HG02870 (cell line): ENCODE measurements around the gene HIC2.
"Not testable (repeated sequence)": the region's sequence is repeated elsewhere in the genome, so short reads cannot be mapped to it uniquely, and the experiment has no call there.

ENCODE experiments used
- ATAC-seq: cut with Tn5 transposase; IDR thresholded peaks from one replicate; pipeline ENCODE4 v1.9.1; 2021; ENCODE audit warnings: mild to moderate bottlenecking, moderate library complexity; ENCODE audit not compliant: unreplicated experiment

Gene HIC2

DNA sequence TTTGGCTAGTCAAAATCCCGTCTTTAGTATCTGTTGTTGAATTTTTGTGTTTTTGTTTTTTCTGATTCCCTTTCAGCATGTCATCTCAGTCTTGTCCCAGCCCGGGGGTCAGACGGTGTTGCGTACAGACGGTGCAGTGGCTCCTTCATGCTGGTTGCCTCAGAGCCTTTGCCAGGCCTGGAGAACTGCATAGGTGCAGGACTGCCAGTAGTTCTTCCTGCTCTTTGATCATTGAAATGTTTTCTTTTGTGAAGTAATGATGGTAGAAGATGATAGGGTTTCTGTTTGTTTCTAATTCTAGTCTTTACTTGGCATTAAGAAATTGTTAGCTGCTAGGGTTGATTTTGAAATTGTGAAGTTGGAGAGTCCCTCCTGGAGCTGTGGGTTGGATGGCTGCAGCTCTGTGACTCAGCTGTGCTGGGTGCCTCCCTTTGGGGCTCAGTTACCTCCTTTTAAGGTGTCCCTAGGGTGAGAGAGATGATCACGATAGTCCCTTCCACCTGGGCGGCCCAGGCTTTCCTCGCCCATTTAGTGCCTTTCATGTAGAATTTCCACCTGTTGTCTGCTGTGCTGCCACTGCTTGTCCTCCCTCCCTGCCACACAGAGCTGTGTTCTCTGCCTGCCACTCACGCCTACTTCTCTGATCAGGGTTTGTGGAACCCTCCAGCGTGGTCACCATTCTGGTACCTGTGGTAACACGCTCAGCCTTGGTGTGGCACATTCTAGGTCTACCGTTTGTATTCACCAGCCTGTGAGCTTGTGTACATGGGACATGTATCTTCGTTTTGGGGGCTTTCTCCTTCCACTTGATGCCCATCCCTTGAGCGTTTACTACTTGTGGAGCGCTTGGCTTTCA, 17.4 kb downstream of the HIC2 start:
- not testable (repeated sequence) for ATAC-seq

DNA sequence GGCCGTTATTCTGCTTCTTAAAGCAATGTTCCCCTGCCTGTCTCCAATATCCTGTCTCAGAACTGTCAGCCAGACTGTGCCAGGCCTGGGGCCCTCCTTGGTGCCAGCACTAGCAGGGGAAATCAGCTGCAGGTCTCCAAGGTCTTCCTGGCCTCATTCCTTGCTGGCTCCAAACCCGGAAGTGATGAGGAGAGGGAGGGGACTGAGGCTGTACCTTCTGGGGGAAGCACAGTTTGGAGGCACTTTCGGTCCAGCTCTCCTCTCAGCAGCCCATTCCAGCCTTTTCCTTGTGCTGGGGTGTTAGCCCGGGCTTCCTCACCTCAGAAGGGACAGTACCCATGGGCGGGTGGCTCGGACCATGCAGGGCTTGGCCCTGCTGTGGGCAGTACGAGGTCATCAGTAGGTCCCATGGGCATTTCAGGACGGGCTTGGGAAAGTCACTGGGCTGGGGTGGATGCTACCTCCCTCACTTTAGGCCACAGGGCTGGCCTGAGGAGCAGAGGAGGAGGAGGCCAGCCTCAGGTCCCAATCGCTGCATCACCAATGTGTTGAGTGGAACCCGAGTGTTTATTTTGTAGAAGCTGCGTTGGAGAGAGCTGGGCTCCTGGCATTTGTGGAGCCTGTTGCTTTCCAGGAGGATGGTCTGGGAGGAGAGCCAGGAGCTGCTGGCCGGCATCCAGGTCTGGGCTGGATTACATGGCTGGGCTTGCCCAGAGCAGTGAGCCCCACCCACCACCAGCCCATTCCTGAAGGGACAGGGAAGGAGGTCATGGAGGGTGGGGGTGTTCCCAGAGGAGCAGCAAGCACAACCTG, 19.0 kb downstream of the HIC2 start:
- ATAC-seq, result not testable (repeated sequence)

DNA sequence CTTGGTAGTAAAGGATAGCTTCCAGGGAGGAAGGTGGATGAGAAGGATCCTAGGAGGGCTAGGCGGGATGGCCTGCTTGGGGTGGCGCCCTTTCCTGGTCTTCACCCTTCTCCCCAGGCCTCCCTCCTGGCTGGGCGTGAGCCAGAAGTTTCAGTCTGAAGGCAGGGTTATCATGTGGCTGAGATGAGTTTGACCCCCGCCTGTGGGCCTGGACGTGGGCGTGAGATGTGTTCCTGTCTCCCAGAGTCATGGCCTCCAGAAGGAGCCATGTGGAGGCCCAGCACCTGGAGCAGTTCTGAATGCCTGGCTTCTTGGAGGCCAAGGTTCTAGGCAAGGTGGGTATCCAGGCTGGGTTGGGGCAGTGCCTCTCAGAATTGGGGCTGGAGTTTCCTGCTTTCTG, 20.8 kb downstream of the HIC2 start:
- ATAC-seq, result not testable (repeated sequence)

DNA sequence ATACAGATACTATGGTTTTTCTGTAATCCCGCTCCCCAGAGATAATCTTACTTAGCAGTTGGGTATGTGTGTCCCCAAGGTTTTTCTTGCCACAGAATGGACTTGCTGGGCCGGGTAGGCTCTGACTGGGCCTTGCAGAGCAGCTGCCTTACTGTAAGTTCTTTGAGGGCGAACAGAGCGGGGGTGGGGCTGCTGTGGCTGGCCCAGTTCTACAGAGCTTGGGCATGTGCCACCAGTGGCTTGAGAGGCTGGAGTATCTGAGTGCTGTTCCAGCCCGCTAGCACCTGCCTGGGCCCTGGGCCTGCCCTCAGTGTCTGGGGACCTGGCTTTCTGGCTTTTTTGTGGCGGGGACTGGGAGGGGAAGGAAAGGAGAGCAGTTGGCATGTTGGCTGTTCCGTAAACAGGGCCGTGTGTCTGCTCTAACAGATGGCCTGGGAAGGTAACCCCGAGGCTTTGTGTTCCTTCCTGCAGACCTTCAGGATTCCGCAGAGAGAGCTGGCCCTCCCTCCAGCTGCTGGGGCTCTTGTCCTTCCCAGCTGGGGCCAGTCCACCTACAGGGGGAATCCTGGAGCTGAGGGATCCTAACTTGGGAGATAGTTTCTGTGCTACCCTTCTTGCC, 23.0 kb downstream of the HIC2 start:
- not testable (repeated sequence) for ATAC-seq

DNA sequence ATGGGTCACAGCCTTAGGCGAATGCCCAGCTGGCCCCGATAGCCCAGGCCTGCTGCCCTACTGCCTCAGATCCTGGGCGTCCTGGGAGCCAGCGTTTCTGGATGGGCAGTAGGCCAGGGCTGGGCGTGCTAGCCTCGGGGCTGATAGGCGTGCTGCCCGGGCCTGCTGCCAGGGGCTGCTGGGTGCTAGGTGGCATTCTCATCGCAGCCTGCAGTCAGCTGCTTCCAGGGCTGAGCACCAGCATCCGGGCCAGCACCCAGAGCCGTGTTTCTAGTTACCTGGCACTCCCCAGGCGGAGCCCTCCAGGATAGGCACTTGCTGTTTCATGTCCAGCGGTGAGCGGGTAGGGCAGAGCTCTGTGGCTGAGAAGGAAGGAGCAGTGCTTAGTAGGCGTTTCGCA, 23.5 kb downstream of the HIC2 start:
- ATAC-seq, result not testable (repeated sequence)

DNA sequence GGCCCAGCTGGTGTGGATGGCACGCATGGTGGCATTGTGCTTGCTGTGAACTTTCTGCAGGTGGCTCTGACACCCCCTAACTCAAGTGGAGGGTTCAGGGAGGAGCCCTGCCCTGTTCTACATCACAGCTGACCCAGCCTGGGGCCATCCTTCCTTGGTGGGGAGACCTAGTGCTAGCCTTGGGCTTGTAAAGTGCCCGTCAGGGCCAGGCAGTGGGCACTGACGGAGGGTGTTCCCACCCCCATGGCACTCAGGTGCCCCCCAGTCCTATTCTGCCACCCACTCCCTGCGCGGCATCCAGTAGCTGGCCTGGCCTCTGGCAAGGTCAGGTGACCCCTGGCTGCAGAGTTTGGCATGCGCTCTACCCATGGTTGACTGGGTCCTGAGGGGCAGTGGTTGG, 24.0 kb downstream of the HIC2 start:
- ATAC-seq, result not testable (repeated sequence)

DNA sequence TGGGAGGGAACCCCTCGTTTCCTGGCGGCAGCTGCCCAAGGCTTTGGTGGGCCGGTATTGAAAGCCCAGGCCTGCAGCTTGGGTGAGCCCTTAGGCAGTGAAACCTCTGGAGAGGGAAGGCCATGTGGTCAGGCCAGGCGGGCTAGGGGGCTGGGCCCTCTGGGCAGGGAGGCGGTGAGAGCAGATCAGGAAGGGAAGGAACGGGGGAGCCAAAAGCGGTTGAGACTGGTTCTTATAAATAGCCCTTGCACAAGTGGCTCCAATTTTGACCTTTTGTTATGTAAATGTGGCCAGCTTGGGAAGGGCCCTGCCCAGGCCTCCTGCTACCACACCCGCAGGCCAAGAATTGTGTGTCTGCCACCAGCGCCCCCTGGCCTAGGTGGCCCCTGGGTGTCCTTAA, 25.0 kb downstream of the HIC2 start:
- ATAC-seq, result not testable (repeated sequence)

DNA sequence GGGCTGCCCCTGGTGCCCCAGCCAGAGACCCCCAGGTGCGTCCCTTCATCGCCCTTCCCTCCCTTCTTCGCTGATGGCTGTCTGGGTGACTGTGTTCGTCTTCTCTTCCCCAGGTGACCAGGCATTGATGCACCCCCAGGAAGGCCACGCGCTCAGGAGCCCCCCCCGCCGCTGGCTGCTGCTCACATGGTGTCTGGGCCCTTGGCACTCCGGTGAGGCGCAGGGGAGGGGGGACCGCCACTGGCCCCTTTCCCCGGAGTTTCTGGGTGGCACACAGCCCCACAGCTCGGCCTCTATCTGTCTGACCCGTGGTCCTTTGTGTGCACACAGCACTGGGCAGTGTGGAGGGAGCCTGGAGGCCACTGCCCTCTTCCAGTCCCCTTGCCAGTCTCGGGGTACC, 25.5 kb downstream of the HIC2 start:
- ATAC-seq, result not testable (repeated sequence)

DNA sequence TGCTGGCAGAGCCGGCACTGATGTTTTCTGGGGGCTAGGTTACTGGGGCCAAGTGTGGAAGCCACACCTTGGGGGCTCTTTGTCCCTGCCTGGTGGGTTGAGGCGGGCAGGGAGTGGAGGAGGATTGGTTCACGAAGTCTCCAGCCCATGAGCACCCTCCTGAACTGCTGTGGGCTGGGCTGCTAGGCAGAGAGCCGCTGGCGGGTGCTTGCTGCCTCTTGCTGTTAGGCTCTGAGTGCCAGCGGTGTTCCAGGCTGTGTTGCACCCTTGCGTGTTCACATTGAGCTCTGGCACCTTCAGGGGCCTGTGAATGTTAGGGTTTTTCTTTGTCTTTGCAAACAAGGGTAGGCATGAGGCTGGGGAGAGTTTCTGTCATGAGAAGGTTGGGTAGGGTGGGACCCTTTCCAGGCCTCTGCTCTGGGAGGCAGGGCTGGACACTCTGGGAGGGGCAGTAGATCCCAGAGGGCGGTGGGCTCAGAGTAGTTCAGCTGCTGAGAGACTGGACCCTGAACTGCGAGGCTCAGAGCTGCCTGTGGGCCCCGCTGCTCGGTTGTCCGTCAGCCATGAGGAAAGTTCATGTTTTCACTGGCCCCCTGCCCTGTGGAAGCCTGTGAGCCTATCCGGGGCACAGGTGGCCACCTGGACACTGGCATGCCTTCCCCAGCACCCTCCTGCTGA, 26.0 kb downstream of the HIC2 start:
- ATAC-seq, result no peak

DNA sequence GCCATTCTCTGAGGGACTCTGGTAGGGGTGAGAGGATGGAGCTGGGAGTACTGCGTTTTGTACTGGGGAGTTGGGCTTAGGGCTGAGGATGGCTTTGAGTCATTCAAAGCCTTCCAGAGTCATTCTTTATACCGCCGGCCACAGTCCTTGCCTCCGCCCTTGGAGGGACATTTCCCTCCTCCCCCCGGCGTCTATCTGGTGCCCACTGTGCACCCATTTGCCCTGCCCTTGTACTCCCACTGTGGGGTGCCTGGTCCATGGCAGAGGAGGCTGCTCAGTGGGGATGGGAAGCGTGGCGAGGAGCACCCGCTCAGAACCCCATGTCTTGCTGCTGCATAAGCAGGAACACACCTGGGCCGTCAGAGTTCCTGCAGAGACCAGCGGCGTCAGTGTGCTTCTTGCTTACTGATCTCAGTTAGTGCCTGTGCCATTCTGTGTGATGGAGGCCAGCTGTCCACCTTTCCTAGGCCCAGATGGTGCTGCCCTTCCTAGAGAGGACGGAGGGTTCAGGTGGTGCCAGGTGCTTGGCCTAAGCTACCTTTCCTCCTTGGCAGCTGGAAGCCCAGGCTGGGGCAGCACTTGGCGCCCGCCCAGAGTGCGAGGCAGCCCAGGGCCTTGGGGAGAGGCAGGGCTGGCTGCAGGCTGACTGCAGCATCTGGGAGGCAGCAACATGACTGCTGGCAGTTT, 26.7 kb downstream of the HIC2 start:
- no peak for ATAC-seq

DNA sequence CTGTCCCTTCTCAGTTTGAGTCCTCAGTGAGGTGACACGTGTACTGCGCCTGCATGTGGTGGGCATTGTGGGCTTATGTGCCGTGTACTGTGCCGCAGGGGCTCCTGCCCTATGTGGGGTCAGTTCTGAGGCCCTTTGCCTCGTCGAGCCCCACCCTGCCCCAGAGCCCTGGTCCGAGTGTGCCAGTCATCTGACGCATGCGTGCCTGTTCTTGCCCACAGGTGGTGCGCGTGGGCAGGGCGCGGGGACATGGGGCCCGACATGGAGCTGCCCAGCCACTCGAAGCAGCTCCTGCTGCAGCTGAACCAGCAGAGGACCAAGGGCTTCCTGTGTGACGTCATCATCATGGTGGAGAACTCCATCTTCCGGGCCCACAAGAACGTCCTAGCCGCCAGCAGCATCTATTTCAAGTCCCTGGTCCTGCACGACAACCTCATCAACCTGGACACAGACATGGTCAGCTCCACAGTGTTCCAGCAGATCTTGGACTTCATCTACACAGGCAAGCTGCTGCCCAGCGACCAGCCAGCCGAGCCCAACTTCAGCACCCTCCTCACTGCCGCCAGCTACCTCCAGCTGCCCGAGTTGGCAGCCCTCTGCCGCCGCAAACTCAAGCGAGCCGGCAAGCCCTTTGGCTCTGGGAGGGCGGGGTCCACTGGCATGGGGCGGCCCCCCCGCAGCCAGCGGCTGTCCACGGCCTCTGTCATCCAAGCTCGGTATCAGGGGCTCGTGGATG, 27.7 kb downstream of the HIC2 start:
- ATAC-seq, result no peak

DNA sequence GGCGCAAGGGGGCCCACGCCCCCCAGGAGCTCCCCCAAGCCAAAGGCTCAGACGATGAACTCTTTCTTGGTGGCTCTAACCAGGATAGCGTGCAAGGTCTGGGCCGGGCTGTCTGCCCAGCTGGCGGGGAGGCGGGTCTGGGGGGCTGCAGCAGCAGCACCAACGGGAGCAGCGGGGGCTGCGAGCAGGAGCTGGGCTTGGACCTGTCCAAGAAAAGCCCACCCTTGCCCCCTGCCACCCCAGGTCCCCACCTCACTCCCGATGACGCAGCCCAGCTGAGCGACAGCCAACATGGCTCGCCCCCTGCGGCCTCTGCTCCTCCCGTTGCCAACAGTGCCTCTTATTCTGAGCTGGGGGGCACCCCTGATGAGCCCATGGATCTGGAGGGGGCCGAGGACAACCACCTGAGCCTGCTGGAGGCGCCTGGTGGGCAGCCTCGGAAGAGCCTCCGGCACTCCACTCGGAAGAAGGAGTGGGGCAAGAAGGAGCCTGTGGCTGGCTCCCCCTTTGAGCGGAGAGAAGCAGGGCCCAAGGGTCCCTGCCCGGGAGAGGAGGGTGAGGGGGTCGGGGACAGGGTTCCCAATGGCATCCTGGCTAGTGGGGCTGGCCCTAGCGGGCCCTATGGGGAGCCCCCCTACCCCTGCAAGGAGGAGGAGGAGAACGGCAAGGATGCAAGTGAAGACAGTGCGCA, 28.4 kb downstream of the HIC2 start:
- ATAC-seq, result no peak

DNA sequence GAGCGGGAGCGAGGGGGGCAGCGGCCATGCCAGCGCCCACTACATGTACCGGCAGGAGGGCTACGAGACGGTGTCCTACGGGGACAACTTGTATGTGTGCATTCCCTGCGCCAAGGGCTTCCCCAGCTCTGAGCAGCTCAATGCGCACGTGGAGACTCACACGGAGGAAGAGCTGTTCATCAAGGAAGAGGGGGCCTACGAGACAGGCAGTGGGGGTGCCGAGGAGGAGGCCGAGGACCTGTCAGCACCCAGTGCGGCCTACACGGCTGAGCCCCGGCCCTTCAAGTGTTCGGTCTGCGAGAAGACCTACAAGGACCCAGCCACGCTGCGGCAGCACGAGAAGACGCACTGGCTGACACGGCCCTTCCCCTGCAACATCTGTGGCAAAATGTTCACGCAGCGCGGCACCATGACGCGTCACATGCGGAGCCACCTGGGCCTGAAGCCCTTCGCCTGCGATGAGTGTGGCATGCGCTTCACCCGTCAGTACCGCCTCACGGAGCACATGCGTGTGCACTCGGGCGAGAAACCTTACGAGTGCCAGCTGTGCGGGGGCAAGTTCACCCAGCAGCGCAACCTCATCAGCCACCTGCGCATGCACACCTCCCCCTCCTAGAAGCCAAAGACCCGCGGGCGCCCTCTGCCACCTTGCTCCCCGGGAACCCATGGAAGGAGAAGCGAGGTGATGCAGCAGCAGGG, 29.1 kb downstream of the HIC2 start:
- ATAC-seq, result no peak

DNA sequence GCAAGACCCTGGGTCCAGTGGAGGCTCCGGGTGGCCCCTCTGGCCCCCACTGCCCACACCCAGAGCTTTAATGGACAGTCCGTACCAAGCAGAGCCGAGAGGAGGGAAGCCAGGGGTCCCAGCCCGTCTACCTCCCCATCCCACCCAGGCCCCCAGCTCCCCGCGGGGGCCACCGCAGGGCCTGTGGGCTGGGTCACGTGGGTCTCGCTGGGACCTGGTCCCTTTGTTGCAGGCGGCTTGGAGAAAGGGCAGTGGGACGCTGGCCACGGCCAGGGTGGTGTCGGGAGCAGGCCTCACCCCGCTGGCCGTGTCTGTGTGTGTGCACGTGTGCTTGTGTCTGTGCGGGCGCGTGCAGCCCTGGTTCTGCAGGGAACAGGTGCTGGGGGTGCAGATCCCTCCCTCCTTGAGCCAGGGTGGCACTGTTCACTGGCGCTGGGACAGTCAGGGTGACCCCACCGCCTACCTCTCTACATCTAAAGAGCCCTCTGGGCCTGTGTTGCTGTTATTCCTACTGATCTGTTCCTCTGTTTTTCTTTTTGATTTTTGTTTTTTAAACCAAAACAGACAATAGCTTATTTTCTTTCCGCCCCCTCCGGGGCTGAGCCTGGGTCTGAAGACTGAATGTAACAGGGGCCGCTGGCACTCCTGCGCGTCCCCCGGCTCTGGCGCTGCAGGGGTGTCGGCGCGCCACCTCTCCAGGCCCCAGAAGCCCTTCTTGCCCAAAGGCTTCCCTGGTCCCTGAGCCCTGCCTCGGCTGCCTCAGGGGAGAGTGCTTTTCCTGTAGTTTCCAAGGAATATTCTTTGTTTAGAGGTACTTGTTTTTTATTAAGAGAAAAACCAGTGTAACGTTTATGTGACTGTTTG, 29.9 kb downstream of the HIC2 start:
- no peak for ATAC-seq

DNA sequence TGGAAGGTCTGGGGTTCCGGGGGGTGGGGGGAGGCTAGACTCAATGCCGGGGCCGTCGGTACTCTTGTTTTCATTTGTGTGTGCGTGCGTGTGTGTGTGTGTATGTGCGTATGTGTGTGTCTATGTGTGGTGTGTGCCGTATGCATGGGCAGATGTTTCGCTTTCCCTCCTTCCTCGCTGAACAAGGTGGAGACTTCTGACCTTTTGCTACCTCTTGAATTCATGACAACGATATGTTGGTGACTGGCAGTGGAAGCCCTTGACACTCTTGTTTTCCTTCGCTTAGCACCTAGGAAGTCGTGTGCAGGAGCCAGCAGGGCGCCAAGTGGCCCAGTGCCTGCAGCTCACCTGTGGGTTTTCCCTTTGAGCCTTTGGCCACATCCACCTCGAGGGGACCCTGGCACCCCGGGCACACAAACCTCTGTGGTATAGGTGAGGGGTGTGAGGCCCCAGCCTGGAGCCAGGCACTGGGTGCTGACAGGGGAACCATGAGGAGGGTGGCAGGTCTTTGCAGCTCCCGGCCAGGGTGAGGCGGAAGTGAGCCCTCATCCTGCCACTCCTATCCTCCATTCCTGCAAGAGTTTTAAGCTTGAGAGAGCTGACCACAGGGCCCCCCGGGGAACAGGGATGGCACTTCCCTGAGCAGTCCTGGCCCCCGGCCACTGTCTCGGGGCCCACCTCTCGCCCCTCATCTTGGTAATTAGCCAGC, 30.7 kb downstream of the HIC2 start:
- ATAC-seq, result no peak

DNA sequence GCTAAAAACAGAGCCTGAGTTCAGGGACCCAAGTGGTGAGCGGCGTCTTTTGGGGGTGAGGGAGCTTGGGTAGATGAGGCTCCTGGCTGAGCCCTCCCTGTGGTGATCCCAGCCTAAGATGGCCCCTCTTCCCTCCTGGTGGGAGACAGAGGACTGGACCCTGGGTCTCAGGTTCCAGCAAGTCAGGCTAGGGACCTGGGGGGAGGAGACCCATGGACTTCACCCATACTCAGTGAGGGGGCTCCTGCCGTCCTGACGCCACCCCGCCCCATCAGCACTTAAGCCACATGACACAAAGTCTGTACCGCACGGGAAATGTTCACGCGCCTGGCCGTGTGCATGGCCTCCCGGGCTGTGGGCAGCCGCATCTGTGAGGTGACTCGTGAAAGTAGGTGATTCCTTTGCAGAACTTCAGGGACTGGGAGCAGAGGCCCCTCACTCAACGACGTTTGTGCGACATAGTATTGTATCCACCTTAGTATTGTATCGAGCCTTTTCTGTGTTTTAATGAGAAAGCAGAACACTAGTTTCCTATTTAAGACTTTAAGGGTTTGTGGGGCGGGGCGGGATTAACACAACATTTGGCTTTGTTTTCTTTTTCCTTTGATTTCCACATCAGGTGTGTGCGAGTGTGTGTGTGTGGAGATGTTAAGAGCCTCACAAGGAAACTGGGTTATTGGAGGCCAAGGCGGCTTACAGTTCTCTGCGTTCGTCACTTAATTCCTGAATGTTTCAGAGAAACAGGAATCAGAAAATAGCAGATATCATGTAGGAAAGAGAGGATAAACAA, 31.7 kb downstream of the HIC2 start:
- ATAC-seq, result no peak
